NB4 (cell line): ENCODE results near the gene CDH1.

ENCODE experiments used
- MYC ChIP-seq: IDR thresholded peaks from 2 replicates; pipeline ENCODE4 v1.6.1; 2011; ENCODE audit warnings: low read depth, low read length
- POLR2A ChIP-seq: IDR thresholded peaks from 2 replicates; pipeline ENCODE4 v1.6.1; 2011; ENCODE audit warnings: mild to moderate bottlenecking; ENCODE audit not compliant: insufficient read length; ENCODE audit errors: extremely low read depth
- TF ChIP-seq, protein P1 (sequence below): IDR thresholded peaks from one replicate; pipeline ENCODE4 v1.5.1; 2012; ENCODE audit warnings: low read depth, low read length
- TF ChIP-seq, protein P2 (sequence below): IDR thresholded peaks from 2 replicates; pipeline ENCODE4 v1.6.1; 2011; ENCODE audit warnings: low read depth, low read length

DNA sequence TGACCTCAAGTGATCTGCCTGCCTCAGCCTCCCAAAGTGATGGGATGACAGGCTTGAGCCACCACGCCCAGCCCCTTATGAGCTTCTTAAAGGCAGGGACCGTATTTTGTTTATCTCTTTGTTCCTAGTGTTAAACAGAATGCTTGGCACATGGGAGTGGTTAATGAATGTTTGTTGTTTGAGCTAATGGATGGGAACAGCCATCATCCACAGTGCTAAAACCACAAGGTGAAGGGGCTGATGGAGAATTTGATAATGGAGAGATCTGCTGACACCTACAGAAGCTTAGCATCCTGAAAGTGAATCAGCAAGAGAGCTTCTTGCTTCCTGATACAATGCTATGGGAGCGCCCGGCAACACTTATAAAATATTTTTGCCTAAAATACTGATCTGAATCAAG, 8.6 kb upstream of the CDH1 start:
- TF ChIP-seq, protein P1, sequence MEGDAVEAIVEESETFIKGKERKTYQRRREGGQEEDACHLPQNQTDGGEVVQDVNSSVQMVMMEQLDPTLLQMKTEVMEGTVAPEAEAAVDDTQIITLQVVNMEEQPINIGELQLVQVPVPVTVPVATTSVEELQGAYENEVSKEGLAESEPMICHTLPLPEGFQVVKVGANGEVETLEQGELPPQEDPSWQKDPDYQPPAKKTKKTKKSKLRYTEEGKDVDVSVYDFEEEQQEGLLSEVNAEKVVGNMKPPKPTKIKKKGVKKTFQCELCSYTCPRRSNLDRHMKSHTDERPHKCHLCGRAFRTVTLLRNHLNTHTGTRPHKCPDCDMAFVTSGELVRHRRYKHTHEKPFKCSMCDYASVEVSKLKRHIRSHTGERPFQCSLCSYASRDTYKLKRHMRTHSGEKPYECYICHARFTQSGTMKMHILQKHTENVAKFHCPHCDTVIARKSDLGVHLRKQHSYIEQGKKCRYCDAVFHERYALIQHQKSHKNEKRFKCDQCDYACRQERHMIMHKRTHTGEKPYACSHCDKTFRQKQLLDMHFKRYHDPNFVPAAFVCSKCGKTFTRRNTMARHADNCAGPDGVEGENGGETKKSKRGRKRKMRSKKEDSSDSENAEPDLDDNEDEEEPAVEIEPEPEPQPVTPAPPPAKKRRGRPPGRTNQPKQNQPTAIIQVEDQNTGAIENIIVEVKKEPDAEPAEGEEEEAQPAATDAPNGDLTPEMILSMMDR = no peak
- TF ChIP-seq POLR2A (no peak), MYC (no peak)
- TF ChIP-seq, protein P2, sequence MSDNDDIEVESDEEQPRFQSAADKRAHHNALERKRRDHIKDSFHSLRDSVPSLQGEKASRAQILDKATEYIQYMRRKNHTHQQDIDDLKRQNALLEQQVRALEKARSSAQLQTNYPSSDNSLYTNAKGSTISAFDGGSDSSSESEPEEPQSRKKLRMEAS = no peak
